B cell (primary cell): Measurements from ENCODE around the gene HABP2. TPM values are rescaled to one million over a fixed set of nuclear protein-coding genes. Genes with fewer than 3 reads are reported as not detected.

ENCODE experiments used
- ATAC-seq: fragments of 200-7000 bp; cut with Tn5 transposase; one replicate; pipeline ENCODE4 v1.10.0; 2021; ENCODE audit warnings: low read depth, mild to moderate bottlenecking, moderate number of reproducible peaks, moderate library complexity
- CTCF ChIA-PET: fragments of 350-600 bp; sonication (Branson Sonifier 250); formaldehyde crosslinking; loops from one replicate; lab custom pipeline; 2021; ENCODE audit warnings: antibody characterized with exemption, inconsistent platforms; lab: Charles Lee
- POLR2A ChIA-PET: fragments of 350-600 bp; sonication (Branson Sonifier 250); formaldehyde crosslinking; loops from one replicate; lab custom pipeline; 2021; ENCODE audit warnings: antibody characterized with exemption; lab: Charles Lee
- DNase-seq: peaks from one replicate; pipeline ENCODE4 v3.0.0; 2013
- H2AFZ ChIP-seq: 2 replicates; pipeline ENCODE4 v1.6.1; 2012; ENCODE audit warnings: mild to moderate bottlenecking, low read depth, low read length; ENCODE audit not compliant: insufficient read depth, poor library complexity, severe bottlenecking
- H3K27ac ChIP-seq, 2 donors: 1 replicate in 1 of 2; 2 replicates in 1 of 2; pipeline ENCODE4 v1.5.1; 2012 to 2013; ENCODE audit warnings: low read length in 2 of 2, mild to moderate bottlenecking in 2 of 2, moderate library complexity in 1 of 2
- H3K27me3 ChIP-seq, 4 experiments: fragments of 200-600 bp in 1 of 4; sonication (generic) in 1 of 4; replicated peaks in 1 of 4; 1 replicate in 2 of 4; 2 replicates in 2 of 4; pipeline versions ENCODE4 v1.6.1 to v1.7.0; 2013 to 2016; ENCODE audit warnings: low read length in 3 of 4, mild to moderate bottlenecking in 2 of 4, mixed read lengths in 1 of 4, moderate library complexity in 1 of 4; ENCODE audit not compliant: insufficient read depth in 4 of 4, control insufficient read depth in 3 of 4; ENCODE audit errors: control extremely low read depth in 1 of 4
- H3K36me3 ChIP-seq, 2 experiments: replicated peaks in 1 of 2; 1 replicate in 1 of 2; 2 replicates in 1 of 2; pipeline versions ENCODE4 v1.6.1 to v1.7.1; 2013; ENCODE audit warnings: low read length in 1 of 2; ENCODE audit not compliant: insufficient read depth in 2 of 2, control insufficient read depth in 1 of 2; ENCODE audit errors: control extremely low read depth in 1 of 2, extremely low read depth in 1 of 2
- H3K4me1 ChIP-seq, 2 donors: fragments of 200-600 bp in 1 of 2; sonication (generic) in 1 of 2; 1 replicate in 1 of 2; 2 replicates in 1 of 2; pipeline versions ENCODE4 v1.5.1 to v1.6.1; 2013 to 2017; ENCODE audit warnings: low read length in 2 of 2; ENCODE audit not compliant: control insufficient read depth in 2 of 2, insufficient read depth in 2 of 2
- H3K4me2 ChIP-seq: replicated peaks from 2 replicates; pipeline ENCODE3; 2012; ENCODE audit warnings: mild to moderate bottlenecking, low read depth, low read length; ENCODE audit not compliant: poor library complexity, severe bottlenecking
- H3K4me3 ChIP-seq, 5 experiments: fragments of 200-600 bp in 1 of 5; sonication (generic) in 1 of 5; 1 replicate in 3 of 5; 2 replicates in 2 of 5; pipeline versions ENCODE4 v1.5.1 to v1.7.0; 2011 to 2016; ENCODE audit warnings: low read length in 4 of 5, mild to moderate bottlenecking in 4 of 5, low read depth in 2 of 5, control low read depth in 1 of 5, moderate library complexity in 1 of 5; ENCODE audit not compliant: insufficient read depth in 1 of 5; ENCODE audit errors: control extremely low read depth in 1 of 5, extremely low read depth in 1 of 5
- H3K79me2 ChIP-seq: fragments of 200-600 bp; sonication (generic); one replicate; pipeline ENCODE4 v1.6.0; 2016; ENCODE audit warnings: low read length; ENCODE audit not compliant: control insufficient read depth, insufficient read depth
- H3K9ac ChIP-seq: fragments of 200-600 bp; sonication (generic); 2 replicates; pipeline ENCODE4 v1.6.1; 2017; ENCODE audit warnings: mild to moderate bottlenecking, low read length, moderate library complexity
- H3K9me3 ChIP-seq, 3 donors: one replicate each; pipeline versions ENCODE4 v1.6.1 to v1.7.1; 2013; ENCODE audit warnings: low read length in 2 of 3; ENCODE audit not compliant: control insufficient read depth in 2 of 3, insufficient read depth in 1 of 3; ENCODE audit errors: control extremely low read depth in 1 of 3
- H4K20me1 ChIP-seq: 2 replicates; pipeline ENCODE4 v1.6.0; 2012; ENCODE audit warnings: mild to moderate bottlenecking, low read length; ENCODE audit not compliant: insufficient read depth, control insufficient read depth, poor library complexity, severe bottlenecking
- H3K27ac Mint-ChIP-seq: one replicate; pipeline ENCODE4 v1.8.0; 2021; ENCODE audit warnings: mixed read lengths
- H3K27me3 Mint-ChIP-seq: one replicate; pipeline ENCODE4 v1.8.0; 2021; ENCODE audit warnings: mixed read lengths
- H3K4me1 Mint-ChIP-seq: one replicate; pipeline ENCODE4 v1.8.0; 2021; ENCODE audit warnings: mixed read lengths
- H3K4me3 Mint-ChIP-seq: one replicate; pipeline ENCODE4 v1.8.0; 2021; ENCODE audit warnings: mixed read lengths
- H3K9me3 Mint-ChIP-seq: one replicate; pipeline ENCODE4 v1.8.0; 2022; ENCODE audit warnings: mixed read lengths; ENCODE audit not compliant: insufficient read depth
- EZH2 ChIP-seq: IDR thresholded peaks from 2 replicates; pipeline ENCODE4 v1.6.1; 2012; ENCODE audit warnings: borderline replicate concordance, low read depth, mild to moderate bottlenecking, moderate library complexity, low read length; ENCODE audit not compliant: insufficient read depth, poor library complexity, severe bottlenecking
- WGBS: methylation state at CpG from one replicate; pipeline ENCODE4 v1.1.5; 2013; ENCODE audit warnings: missing lambda C conversion rate; ENCODE audit not compliant: insufficient coverage; 5-methylcytosine and 5-hydroxymethylcytosine counted together
- intact Hi-C: fragments of 100-400 bp; cut with micrococcal nuclease; formaldehyde crosslinking; loops from one replicate; pipeline ENCODE4 v1.10.0; 2022
- polyA plus RNA-seq: library from polyadenylated mRNA; depleted of rRNA; stranded (reverse); fragments of >200 nt; gene quantifications from 2 replicates; pipeline ENCODE4 v1.2.3, GENCODE V29; 2012
- total RNA-seq, 2 donors: library from RNA; stranded (reverse); fragments of 120-200 nt in 1 of 2; gene quantifications; 1 replicate in 1 of 2; 2 replicates in 1 of 2; pipeline versions ENCODE4 v1.2.3 to v1.2.4, GENCODE V29; 2013 to 2022
- TF ChIP-seq, protein P1 (sequence below): fragments of 200-600 bp; IDR thresholded peaks from one replicate; pipeline ENCODE4 v1.8.0; 2022; ENCODE audit warnings: antibody characterized with exemption, mild to moderate bottlenecking

Gene HABP2
- total and polyA plus RNA-seq, 2 donors (not counting 1 experiment from before 2014, with no cell fraction given), result not detected

DNA sequence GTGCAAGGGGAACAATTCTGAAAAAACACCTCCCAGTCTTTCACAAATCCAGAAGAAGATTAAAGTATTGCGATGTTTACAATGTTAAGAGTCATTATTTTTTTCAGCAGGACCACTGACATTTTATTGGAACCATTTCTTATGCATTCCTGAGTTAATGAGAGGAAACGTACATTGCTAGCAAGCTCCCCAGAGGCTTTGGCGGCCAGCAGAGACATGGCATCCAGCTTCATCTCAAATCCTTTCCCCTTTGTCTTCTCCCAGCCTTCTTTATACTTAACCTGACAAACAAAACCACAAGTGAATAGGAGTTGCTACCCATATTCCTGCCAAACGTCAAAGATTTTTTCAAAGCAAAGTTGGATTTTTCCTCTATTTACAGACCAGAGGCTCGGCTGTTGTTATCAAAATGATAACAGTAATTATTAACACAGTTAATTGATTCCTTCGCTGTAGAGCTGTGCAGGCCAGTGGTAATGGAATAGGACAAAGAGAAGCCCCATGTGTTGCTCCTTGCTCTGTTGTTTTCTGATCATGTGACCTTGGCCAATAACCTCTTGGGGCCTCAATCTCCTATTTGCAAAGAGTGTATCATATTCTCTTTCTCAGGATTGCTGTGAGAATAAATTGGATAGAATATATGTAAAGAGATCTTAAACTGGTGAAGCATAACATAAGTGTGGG lies 79.0 kb downstream of the HABP2 start:
- H3K27me3 ChIP-seq, result peaks cover 0 to 7% (median 0%) of the 10 kb centered on the region in 4 experiments
- H2AFZ ChIP-seq, result no peak overlapping the region
- H3K9me3 ChIP-seq, result no peaks in the 10 kb centered on the region
- Mint-ChIP-seq H3K4me1 (no peaks in the 10 kb centered on the region), H3K9me3 (no peaks in the 10 kb centered on the region), H3K4me3 (no peak overlapping the region), H3K27me3 (peaks cover 28% of the 10 kb centered on the region), H3K27ac (no peak overlapping the region)
- H3K79me2 ChIP-seq, result no peaks in the 10 kb centered on the region
- 89% methylated on average over 1 of the region's 6 CpGs for WGBS
- DNase-seq (no peak), ATAC-seq (no peak)
- intact Hi-C loops, result no loop called here
- no peak overlapping the region for H3K9ac ChIP-seq
- no peak overlapping the region for H3K27ac ChIP-seq
- no peak overlapping the region for H3K4me2 ChIP-seq
- TF ChIP-seq, protein P1, sequence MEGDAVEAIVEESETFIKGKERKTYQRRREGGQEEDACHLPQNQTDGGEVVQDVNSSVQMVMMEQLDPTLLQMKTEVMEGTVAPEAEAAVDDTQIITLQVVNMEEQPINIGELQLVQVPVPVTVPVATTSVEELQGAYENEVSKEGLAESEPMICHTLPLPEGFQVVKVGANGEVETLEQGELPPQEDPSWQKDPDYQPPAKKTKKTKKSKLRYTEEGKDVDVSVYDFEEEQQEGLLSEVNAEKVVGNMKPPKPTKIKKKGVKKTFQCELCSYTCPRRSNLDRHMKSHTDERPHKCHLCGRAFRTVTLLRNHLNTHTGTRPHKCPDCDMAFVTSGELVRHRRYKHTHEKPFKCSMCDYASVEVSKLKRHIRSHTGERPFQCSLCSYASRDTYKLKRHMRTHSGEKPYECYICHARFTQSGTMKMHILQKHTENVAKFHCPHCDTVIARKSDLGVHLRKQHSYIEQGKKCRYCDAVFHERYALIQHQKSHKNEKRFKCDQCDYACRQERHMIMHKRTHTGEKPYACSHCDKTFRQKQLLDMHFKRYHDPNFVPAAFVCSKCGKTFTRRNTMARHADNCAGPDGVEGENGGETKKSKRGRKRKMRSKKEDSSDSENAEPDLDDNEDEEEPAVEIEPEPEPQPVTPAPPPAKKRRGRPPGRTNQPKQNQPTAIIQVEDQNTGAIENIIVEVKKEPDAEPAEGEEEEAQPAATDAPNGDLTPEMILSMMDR, result no peak
- no peak for TF ChIP-seq EZH2
- POLR2A ChIA-PET, result no interaction called here
- no peaks in the 10 kb centered on the region for H3K36me3 ChIP-seq
- CTCF ChIA-PET, result no interaction called here
- no peaks in the 10 kb centered on the region for H3K4me1 ChIP-seq
- H3K4me3 ChIP-seq, result no peak overlapping the region
- no peaks in the 10 kb centered on the region for H4K20me1 ChIP-seq

Other genes with a start within 250 kb of the HABP2 start
- not detected in 2 replicates for gene NRAP, start 111.0 kb downstream of the HABP2 start, total RNA-seq
- gene NRAP, start 111.0 kb downstream of the HABP2 start, polyA plus RNA-seq, result not detected in 2 replicates
- gene CASP7, start 126.9 kb downstream of the HABP2 start, total RNA-seq, result 23.9 and 28.7 TPM in 2 replicates
- 5.7 and 11.7 TPM in 2 replicates for gene CASP7, start 126.9 kb downstream of the HABP2 start, polyA plus RNA-seq
- gene PLEKHS1, start 198.6 kb downstream of the HABP2 start, total RNA-seq, result not detected in 2 replicates
- 0.06 and 0.09 TPM in 2 replicates for gene PLEKHS1, start 198.6 kb downstream of the HABP2 start, polyA plus RNA-seq